NCI-H1105 (cell line): ENCODE measurements around the gene NTRK2.

Experiments
- DNase-seq: peaks from one replicate; lab custom pipeline; 2025; lab: John Stamatoyannopoulos, UW

Gene NTRK2

DNA sequence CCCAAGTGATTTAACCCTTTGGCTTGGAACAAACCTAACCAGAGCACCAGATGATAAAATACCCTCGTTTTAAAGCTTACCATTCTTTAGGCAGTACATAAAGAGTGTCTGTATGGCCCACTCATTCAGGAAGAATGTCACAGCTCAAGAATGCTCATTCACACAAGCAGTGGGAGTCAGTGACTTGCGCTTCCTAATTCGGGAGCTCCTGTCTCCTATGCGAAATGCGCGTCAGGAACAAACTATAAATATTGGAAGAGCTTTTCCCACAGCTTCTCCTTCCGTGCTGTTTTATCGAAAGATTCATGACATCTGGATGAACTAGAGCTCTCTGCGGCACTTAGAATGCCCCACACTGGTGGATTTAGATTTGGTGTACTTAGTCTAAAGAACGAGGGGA lies 66.6 kb downstream of the NTRK2 start:
- no peak for DNase-seq

DNA sequence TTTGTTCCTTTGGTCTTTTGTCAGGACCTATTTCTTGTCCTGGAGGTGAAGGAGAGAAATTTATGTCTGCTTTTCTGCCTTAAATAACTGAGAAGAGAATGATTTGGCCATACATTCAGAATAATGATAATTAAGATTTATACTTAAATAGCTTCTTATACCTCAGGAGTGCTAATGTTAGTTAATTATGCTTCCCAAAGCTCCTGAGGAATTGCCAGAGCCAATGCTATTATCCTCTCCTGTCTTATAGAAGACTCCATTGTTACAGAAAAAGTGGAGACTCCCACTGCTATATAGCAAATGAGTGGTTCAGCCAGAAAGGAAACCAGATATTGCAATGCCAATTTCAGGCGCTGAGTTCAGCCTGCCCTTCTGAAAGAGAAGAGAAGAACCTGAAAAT lies 67.0 kb downstream of the NTRK2 start:
- DNase-seq = no peak

DNA sequence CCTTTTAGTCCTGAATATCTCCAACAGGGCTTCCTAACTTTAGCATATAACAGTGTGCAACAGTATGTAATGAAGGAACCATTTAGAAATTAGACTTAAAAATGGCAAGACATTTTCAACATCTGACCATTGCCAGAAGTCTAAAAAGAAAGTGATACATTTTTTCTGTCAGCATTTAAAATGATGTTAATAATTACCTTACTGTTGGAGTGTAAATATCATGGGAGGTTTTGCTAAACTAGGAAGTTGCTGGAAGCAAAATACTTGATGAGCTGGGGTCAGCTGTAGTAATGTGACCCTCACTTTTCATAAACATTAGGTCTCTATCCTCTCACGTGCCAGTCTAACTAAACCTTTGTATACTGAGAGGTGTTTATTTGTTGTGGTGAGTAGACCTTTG lies 68.8 kb downstream of the NTRK2 start:
- DNase-seq = no peak

DNA sequence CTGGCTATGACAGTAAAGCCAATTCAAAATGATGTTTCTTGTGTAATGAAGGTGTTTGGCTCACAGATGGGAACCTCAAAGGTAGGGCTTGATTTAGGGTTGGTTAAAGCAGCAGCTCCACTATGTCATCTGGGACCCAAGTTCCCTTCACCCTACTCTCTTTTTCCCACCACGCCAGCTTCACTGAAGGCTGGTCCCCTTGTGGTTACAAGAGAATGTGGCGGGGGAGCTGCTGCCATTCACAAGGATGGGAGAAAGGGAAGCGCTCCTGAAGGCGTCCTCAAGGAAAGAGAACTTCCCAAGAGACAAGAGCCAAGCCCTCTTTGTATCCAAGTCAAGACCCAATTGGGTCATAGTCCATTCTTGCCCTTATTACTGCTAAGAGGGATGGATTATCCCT lies 72.7 kb downstream of the NTRK2 start:
- no peak for DNase-seq

DNA sequence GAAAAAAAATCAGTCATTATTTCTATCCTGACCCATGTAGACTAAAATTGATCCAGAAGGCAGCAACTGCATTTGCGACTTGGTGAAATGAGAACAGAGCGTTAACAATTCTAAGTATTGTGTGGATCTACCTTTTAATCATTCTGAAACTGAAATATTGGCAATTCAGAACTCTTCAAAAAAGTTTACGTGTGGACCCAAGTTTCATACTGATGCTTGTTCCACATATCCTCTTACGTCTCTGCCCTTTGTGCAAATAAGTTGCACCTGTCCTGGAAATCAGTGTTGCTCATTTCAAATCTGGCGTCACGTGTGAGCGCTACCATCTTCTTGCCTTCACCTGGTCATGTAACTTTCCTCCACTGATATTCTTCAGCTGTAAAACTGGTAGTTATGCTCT lies 74.7 kb downstream of the NTRK2 start:
- DNase-seq = no peak

DNA sequence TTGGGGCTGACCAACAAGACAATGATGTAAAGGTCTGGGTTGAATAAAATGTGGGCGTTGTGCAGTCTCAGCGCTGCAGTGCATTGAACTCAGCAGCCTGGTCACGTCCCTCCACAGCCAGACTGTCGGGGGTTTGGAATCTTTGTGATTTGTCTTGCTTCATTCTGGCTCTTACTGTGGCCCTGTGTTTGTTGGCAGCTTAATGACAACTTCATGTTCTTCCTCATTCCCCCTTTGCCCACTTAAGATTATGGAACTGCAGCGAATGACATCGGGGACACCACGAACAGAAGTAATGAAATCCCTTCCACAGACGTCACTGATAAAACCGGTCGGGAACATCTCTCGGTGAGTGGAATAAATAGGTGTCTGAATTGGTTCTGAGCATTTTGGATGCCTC lies 75.2 kb downstream of the NTRK2 start:
- no peak for DNase-seq

DNA sequence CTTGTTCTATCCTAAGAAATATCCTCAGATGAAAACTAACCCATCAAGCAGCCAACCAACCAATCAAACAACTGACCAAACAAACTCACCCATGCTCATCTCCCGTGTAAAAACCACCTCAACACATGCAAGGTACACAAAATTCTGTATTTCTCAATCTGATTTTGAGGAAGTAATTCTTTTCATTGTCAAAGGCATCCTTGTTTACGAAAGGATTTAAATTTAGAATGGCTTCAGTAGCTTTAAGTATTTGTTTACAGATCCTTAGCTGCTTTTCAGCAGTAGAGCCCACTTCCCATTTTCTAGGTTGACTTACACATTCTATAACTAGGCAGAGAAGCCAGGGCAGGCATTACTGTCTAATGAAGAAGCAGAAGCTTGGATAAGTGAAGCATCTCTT lies 78.6 kb downstream of the NTRK2 start:
- no peak for DNase-seq

DNA sequence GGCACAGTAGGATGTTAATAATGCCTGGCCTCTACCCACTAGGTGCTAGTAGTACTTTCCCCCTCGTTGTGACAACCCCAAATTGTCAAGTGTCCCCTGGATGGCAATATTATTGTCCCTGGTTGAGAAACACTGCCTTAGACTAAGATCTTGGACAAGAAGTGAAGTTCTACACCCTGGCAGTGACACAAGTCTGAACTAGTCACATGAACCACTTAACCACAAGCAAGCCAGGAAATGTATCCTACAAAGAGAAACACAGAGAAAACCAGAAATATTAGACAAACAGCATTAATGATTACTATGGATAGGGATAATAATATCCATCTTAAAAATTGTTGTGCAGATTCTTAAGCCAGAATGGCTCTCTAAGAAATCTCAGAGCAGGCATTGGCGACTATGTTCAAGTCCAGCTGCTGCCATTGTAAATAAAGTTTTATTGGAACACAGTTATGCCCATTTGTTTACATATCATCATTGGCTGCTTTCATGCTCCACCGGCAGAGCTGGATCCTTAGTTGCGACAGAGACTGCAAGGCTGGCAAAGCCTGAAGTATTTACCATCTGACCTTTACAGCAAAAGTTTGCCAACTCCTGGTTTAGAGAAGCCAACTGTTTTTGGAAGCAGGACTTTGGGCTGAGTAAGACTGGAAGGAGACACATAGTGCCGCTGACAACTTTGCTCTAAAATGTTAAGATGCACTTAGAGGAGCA lies 80.8 kb downstream of the NTRK2 start:
- DNase-seq = no peak

DNA sequence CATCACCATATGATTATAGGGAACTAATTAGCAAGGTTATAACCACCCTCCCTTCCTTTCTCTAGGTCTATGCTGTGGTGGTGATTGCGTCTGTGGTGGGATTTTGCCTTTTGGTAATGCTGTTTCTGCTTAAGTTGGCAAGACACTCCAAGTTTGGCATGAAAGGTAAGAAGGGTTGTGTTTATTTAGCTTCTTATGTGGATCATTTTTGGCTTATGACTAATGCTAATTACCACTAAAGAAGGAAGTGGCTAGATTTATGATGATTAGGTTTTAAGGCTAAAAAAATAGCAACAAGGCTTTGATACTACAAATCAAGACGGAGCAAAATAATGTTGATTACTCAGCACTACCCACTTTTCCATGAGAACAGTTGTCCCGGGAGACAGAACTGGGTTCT lies 82.4 kb downstream of the NTRK2 start:
- DNase-seq = no peak

DNA sequence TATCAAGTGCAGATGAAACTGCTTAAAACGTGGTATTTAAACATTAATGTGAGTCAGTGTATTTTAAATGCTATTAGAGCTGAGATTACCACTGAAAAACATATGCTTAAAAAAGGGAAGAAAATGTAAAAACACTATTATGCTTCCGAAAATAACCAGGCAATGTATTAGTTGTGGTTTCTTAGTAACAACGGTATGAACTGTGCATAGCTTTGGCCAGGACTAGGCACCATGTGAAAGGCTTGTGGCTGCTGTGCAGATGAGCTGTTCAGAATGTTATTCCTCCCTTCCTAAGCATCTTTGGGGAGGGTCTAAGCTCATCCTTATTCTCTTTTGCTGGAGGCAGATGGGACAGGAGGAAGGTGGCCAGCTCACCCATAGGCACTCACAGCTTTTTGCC lies 84.9 kb downstream of the NTRK2 start:
- no peak for DNase-seq

DNA sequence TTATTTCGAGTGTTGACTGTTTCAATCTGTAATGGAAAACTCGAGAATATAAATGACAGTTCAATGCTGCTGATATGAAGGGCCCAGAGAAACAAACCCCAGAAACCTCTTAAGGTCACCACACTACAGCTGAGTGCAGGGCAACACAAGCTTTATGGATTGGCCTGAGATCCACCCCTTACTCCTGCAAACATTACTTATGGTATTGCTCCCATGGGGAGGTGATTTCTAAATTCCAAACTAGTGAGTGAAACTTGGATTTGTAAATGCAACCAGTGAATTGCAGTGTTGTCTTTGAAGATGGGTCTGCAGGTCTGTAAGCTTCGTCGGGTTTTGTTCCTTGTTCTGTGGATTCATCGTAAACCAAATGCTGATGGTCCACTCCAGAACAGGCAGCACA lies 85.4 kb downstream of the NTRK2 start:
- no peak for DNase-seq

DNA sequence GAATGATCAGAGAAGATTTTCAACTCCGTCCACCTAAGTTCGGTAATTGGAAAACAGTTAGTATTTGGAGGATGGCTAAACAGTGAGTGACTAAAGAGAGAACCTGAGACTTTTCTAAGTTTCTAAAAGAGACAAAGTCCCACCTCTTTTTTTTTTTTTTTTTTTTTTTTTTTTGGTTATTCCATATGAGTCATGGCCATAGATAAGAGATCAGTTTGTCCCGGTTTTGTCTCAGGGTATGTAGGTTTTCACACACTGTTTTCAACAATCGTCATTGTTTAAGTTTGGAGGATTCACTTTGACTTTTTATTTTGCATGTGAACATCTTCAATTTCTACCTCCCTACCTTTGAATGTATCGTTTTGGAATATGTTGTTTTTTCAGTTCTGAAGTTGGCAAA lies 85.9 kb downstream of the NTRK2 start:
- DNase-seq = no peak

DNA sequence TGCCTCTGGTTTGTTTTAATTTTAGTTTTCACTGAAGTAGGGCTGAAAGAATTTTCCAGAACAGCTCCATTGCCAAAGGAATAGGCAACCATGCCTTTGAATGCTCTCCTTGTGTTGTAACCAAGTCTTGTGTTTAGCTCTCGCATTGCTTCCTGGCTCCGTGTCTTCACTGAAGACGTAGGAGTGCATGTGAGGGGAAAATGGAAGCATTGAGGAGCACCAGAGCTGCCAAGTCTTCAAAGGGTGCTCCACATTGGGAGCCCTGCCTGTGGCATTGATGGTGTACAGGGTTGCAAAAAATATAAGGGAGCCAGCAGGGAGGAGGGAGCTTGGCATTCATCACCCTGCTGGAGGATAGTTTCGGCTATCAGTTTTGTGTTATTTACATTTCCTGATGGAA lies 86.6 kb downstream of the NTRK2 start:
- no peak for DNase-seq

DNA sequence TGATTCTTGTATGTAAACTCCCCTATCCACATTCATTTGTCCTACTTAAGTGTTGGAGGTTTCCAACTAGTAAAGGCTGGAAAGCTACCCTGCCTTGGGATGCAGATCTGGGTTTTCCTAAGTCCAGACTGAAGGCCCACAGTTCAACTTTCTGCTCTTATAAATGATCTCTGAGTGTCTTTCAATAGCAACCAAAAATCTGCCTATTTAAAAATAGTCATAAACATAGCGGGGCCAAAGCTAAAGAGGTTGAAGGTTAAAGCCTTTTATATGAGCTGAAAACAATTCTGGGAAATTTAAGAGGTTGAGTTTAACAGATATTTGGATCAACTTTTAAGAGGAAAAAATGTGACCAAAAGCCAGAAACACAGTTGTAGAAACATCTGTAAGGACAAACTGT lies 87.2 kb downstream of the NTRK2 start:
- DNase-seq = no peak

DNA sequence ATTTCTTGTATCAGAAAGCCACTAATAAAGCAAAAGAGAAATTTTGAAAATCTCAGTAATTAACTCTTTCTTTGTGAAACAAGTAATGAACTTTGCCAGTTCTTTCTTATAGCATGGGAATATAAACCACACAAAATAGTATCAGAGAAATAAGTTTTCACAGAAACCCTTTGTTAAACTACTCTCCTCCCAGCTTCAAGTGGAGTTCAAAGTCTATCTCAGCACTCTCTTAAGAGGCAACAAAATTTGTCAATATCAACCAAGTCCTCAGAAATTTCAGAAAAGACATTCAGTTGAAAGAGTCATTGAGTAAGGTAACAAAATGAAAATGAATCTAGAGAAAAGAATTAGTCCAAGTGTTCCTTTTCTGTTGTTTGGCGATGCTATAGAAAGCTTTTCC lies 89.3 kb downstream of the NTRK2 start:
- DNase-seq = no peak

DNA sequence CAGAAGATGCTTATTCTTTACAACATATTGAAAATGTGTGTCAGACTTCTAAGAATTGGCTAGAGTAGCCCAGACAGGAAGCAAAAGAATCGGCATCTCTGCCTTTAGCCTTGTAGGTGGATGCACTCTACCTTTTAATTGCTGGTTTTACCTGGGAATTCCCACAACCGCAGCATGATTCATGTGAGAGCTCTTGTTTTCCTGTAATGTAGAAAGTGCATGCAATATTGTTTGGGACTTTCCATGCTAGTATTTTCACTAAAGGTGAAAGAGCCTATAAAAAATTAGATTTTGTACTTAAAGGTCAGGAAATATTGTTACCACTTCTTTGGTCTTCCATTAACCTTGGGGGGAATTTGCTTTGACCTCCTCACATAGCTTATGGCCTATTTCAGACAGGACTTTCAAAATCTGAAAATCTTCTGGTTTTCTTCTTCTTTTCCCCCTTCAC lies 89.8 kb downstream of the NTRK2 start:
- no peak for DNase-seq

DNA sequence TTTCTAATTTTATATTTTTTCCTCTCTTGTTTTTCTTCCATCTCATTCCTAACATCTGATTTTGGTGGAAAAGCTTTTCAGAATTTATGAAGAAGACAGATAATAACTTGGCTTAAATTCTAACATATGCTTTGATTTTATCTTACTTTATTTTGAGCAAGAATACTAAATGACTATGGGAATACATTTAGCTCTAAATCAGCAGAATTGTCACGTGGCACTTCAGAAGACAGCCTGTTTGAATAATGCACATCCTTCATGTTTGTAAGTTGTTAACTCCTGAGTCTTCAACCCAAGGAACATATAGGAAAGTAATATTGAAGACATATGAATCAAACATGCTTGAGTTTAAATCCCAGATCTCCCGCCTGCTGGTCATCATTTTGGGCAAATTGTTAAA lies 90.3 kb downstream of the NTRK2 start:
- DNase-seq = no peak

DNA sequence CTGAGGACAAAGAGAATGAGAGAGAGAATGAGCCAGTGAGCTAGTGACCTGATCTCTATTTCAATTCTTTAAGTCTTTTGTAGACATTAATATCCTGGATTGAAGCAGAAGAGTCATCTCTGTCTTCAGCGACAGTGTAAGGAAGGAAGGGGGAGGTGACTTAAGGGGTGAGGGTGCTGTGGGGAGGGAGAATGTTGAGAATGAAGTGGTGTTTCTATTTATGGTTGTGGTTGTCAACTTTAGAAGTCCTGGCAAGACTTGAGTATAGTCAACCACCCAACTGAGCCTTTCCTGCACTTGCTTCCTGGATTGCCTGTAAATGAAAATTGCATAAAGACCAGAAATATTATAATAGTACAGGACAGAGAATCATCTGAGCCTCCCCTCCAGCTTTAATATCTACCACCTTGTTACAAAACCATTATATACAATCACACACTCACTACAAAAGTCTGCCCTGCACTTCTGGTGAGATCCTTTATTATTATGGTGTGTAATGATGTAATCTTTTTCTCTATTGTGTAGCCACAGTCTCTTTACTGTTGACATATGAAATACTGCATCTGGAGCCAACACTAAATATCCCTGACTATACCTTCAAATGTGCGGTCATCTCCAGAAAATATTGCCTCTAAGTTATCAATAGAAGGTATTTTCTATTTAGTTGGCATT lies 91.7 kb downstream of the NTRK2 start:
- DNase-seq = no peak

DNA sequence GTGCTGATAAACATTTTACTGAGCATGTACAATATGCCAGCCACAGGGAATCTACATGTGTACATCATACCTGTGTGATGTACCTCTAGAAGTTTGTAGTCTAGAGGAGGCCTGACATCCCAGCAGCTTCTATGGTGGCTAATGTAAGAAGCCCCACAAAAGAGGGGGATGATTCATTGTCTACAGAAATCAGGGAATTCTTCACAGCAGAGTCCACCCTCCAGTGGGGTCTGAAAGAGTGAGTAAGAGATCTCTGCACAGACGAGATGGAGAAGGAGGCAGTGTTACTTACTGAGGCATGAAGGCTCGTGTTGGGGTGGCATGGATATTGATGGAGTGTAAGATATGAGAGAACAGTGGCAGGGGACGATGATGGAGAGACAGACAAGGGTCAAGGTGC lies 103.0 kb downstream of the NTRK2 start:
- no peak for DNase-seq

DNA sequence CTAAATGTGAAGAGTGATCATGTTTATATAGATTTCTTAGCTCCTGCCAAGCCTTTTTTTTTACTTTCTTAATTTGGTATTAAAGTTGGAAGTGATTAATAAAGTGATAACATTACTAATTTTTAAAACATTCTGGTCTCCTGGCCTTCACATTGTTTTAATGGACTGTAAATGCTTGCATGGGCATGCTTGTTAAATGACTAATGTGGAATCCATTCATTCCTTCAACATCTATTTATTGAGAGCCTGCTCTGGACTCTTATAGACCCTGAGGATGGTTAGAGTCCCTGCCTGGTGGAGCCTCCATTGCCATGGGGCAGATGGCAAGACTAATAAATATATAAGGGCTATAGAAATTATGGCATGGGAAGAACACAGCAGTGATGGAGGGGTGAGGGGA lies 103.5 kb downstream of the NTRK2 start:
- DNase-seq = no peak

DNA sequence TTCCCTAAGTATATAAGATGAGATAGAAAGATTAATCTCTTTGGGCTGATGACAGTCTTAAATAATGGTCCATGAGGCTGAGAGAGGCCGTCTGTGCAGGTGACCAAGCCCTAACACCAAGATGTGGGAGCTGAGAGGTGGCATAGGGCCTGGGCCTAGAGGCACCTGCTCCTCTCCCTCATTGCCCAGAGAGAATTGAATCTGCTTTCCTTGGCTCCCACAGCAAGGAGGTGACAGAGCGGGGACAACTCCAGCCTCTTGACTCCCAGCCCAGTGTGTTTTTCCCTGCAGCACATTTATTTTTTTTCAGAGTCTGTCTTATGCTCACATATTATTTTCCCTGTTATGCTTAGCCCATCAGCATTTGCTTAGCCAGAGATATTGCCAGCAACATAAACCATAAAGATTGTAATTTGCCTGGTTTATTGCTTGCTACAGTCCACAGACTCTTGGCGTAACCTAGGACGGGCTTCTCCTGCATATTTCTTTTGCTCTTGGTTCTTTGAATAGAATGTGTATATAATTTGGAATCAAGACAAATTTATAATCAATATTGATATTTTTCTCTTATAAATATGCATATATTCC lies 105.6 kb downstream of the NTRK2 start:
- DNase-seq = no peak

DNA sequence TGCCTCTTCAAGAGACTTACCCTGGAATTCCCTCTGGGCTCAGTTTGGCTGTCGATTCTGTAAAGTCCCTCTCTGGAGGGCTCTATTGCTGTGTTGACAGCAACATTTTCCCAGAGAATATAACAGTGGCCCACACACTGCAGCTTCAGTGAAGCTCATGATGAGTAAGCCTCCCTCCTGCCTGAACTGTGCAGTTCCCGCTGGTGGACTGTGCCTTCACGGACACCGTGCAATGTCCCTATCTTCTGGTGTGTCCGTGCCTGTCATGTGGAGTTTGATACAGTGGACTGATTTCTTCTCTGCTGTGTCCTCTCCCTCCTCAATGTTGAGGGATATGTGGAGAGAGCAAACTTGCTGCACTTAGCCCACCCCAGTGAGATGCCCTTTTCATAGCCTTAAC lies 109.0 kb downstream of the NTRK2 start:
- no peak for DNase-seq

DNA sequence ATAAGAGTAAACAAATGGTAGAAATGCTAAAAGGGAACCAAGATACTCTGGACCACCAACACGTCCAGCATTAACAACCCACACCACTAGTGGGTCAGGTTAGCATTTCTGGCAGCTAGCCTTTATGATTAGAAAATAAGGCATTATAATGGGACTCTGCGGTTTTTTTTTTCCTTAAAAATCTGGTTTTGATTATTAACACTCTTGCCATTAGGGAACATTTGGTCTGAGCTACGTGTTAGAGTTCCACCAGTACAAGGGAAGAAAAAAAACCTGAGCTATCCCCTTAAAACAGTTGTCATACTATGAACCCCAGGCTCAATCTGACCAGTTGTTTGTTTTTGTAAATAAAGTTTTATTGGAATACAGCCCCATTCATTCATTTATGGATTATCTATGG lies 110.4 kb downstream of the NTRK2 start:
- no peak for DNase-seq

DNA sequence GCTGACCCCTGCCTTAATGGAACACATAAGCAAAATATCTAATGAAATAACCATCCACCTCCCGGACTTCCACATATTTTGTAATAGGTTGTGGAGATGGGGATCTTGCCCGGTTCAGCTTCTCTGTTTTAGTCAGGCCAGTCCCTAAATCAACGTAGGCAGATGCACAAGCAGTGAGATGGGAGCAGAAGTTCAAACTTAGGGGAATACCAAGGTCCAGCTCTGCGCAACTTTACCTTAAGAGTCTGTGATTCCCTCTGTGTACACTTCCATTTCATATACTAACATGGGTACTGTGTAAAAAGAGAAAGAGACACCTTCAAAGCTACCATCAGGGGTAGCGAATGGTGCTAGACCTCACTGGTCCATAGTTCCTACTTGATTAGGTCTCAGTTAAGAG lies 110.9 kb downstream of the NTRK2 start:
- DNase-seq = no peak
